Uterus (tissue), 4 donors: Measurements from ENCODE around the gene PTPN14. TPM values are rescaled to one million over a fixed set of nuclear protein-coding genes. Genes with fewer than 3 reads are reported as not detected.
"Not testable (repeated sequence)": the region's sequence is repeated elsewhere in the genome, so short reads cannot be mapped to it uniquely, and the experiment has no call there.

Experiments used
- DNase-seq, 2 donors: peaks; one replicate each; pipeline ENCODE4 v3.0.0-alpha.2; 2019 to 2020
- H3K27ac ChIP-seq, 2 donors: fragments of 200-600 bp; sonication (generic); 1 replicate in 1 of 2; 2 replicates in 1 of 2; pipeline ENCODE4 v1.5.1; 2016 to 2018
- H3K27me3 ChIP-seq, 2 donors: fragments of 200-600 bp; sonication (generic); one replicate each; pipeline ENCODE4 v1.5.1; 2018 to 2019; ENCODE audit warnings: control low read depth in 1 of 2
- H3K36me3 ChIP-seq, 2 donors: fragments of 200-600 bp; sonication (generic); one replicate each; pipeline ENCODE4 v1.5.1; 2019; ENCODE audit warnings: control low read depth in 1 of 2
- H3K4me1 ChIP-seq, 2 donors: fragments of 200-600 bp; sonication (generic); one replicate each; pipeline ENCODE4 v1.5.1; 2018 to 2019; ENCODE audit warnings: control low read depth in 1 of 2
- H3K4me3 ChIP-seq, 2 donors: fragments of 200-600 bp; sonication (generic); 1 replicate in 1 of 2; 2 replicates in 1 of 2; pipeline ENCODE4 v1.5.1; 2018 to 2019; ENCODE audit warnings: mild to moderate bottlenecking in 1 of 2
- H3K9me3 ChIP-seq, 2 donors: fragments of 200-600 bp; sonication (generic); one replicate each; pipeline ENCODE4 v1.5.1; 2019; ENCODE audit warnings: control low read depth in 1 of 2
- POLR2A ChIP-seq, 2 donors: fragments of 450-650 bp; IDR thresholded peaks; one replicate each; pipeline ENCODE4 v1.6.1; 2016; ENCODE audit warnings: antibody characterized with exemption in 2 of 2, mild to moderate bottlenecking in 1 of 2, moderate library complexity in 1 of 2
- intact Hi-C: fragments of 100-400 bp; cut with DNase I; formaldehyde crosslinking; loops from one replicate; pipeline ENCODE4 v1.15.1; 2023; ENCODE audit warnings: low total_unique reads
- total RNA-seq, 4 donors: library from RNA; depleted of rRNA in 3 of 4; stranded (reverse); fragments of >200 nt in 3 of 4; gene quantifications; one replicate each; pipeline versions ENCODE4 v1.1.0 to v1.2.4, GENCODE V29; 2014 to 2023
- TF ChIP-seq, protein P1 (sequence below), 4 experiments: fragments of 200-600 bp in 2 of 4; fragments of 450-650 bp in 2 of 4; sonication (generic) in 2 of 4; IDR thresholded peaks; one replicate each; pipeline ENCODE4 v1.5.1; 2016 to 2019; ENCODE audit warnings: antibody characterized with exemption in 4 of 4, mild to moderate bottlenecking in 2 of 4, moderate library complexity in 1 of 4
- donor health status: DM: yes; HTN: yes; CAD: no.

Gene PTPN14
- total RNA-seq, 4 donors from 2014 or later, result 13.2 to 78.0 (median 30.9) TPM

DNA sequence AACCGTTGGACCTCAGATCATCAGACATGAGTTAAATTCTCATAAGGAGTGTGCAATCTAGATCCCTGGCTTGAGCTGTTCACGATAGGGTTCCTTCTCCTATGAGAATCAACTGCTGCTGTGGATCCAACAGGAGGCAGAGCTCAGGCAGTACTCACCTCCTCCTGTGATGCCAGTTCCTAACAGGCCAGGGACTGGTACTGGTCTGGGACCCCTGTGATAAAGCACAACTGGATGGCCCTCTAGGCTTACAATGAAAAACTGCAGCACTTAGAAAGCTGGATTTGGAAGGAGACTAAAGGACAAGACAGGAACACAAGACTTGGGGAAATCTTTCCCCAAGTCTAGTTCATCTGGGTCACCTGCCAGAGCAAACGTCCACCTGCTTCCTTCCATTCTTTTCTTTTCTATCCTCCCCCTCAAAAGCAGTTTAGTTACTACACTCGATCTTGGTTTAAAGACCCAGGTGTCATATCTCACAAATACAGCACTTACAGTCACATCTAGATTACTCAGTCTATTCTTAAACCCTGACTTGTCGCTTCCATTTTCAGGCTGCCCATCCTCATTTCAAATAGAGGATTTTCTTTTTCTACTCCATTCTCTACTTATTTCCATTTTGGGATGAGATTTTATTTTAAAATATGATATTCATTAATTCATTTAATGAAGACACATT is 59.8 kb downstream of the PTPN14 start:
- intact Hi-C loops, result no loop called here
- H3K4me1 ChIP-seq, result no peaks in the 10 kb centered on the region

GRCh38 chr1:214485151-214485550 is 66.3 kb downstream of the PTPN14 start:
- TF ChIP-seq POLR2A (IDR thresholded peaks at IDR 0.05), result no peak
- TF ChIP-seq, protein P1, sequence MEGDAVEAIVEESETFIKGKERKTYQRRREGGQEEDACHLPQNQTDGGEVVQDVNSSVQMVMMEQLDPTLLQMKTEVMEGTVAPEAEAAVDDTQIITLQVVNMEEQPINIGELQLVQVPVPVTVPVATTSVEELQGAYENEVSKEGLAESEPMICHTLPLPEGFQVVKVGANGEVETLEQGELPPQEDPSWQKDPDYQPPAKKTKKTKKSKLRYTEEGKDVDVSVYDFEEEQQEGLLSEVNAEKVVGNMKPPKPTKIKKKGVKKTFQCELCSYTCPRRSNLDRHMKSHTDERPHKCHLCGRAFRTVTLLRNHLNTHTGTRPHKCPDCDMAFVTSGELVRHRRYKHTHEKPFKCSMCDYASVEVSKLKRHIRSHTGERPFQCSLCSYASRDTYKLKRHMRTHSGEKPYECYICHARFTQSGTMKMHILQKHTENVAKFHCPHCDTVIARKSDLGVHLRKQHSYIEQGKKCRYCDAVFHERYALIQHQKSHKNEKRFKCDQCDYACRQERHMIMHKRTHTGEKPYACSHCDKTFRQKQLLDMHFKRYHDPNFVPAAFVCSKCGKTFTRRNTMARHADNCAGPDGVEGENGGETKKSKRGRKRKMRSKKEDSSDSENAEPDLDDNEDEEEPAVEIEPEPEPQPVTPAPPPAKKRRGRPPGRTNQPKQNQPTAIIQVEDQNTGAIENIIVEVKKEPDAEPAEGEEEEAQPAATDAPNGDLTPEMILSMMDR (IDR thresholded peaks at IDR 0.05), result no peak
- Histone ChIP-seq H3K27ac (no peak overlapping the region), H3K27me3 (no peaks in the 10 kb centered on the region), H3K4me1 (no peaks in the 10 kb centered on the region), H3K36me3 (no peaks in the 10 kb centered on the region), H3K4me3 (no peak overlapping the region), H3K9me3 (no peaks in the 10 kb centered on the region)
- intact Hi-C loops, result no loop called here
- no peak for DNase-seq

More for the DNA sequence above, 59.8 kb downstream of the PTPN14 start:
- no peak for TF ChIP-seq POLR2A (IDR thresholded peaks at IDR 0.05)
- TF ChIP-seq, protein P1 (IDR thresholded peaks at IDR 0.05), result no peak
- no peak overlapping the region for H3K27ac ChIP-seq
- H3K9me3 ChIP-seq, result no peaks in the 10 kb centered on the region
- DNase-seq, result no peak
- H3K4me3 ChIP-seq, result no peak overlapping the region
- no peaks in the 10 kb centered on the region for H3K36me3 ChIP-seq
- H3K27me3 ChIP-seq, result no peaks in the 10 kb centered on the region

GRCh38 chr1:214483180-214483579 is 68.2 kb downstream of the PTPN14 start:
- H3K27me3 ChIP-seq, intact Hi-C loops, H3K4me3 ChIP-seq, H3K9me3 ChIP-seq, DNase-seq, H3K36me3 ChIP-seq, H3K27ac ChIP-seq, H3K4me1 ChIP-seq: not testable (repeated sequence)

DNA sequence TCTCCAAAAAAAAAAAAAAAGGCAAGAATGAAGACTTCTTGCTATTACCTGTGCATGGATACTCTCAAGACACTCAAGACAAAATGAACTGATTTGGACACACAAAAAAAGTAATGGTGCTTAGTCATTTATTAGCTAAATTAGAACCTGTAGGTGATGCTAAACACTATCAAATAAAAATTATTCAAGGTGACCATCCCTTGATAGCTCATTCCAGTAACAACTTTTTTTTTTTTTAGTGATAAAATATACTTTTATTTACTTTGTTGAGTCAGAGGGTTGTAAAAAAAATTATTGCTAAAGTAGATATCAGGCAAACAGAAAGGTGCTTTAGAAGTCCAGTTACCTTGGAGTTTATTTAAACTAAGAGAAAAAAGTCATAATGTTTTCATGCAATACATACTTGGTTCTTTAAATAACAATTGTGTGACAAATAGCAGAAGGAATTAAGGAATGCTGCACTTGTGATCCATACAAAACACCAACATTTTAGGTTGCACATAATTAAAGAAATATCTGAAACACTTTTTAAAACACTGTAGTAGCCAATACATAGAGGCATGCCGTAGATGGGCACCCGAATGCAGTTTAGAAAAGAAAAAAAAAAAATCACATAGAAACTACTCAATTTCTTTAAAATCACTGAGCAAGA is 69.3 kb downstream of the PTPN14 start:
- H3K4me3 ChIP-seq, DNase-seq, intact Hi-C loops, H3K4me1 ChIP-seq, H3K9me3 ChIP-seq, H3K27ac ChIP-seq, H3K36me3 ChIP-seq, H3K27me3 ChIP-seq: not testable (repeated sequence)

- intact Hi-C loops, result no loop called here
- Histone ChIP-seq H3K4me3 (no peak overlapping the region), H3K27me3 (no peaks in the 10 kb centered on the region), H3K27ac (no peak overlapping the region), H3K9me3 (no peaks in the 10 kb centered on the region), H3K4me1 (no peaks in the 10 kb centered on the region), H3K36me3 (no peaks in the 10 kb centered on the region)
- TF ChIP-seq, protein P1 (IDR thresholded peaks at IDR 0.05), result no peak
- no peak for TF ChIP-seq POLR2A (IDR thresholded peaks at IDR 0.05)
- no peak for DNase-seq
These were observed 74.2 kb downstream of the PTPN14 start for GRCh38 chr1:214476986-214477870.
